Measurements from ENCODE around the gene OR52I1.

DNA sequence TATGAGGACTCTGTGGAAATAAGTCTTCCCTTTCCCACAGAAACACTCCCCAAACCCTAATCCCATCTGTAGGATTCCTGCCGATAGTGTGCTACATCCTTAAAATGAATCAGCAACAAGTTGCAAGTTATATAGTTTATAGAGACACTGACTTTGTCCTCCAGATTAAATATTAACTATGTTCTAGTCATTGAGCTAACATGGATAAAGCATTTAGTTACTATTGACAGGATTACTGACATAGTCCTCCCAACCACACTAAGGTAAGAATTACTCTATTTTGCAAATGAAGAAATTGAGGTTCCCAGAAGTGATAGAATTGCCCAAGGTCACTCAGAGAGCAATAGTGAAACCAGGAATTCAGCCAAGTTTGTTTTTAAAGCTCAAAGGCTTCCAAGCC, 47.0 kb upstream of the OR52I1 start:
- TF ChIP-seq CTCF (IDR thresholded peaks at IDR 0.05) = no peak
- TF ChIP-seq POLR2A (IDR thresholded peaks at IDR 0.05) = no peak
